HG02610 (cell line): ENCODE results near the gene HYLS1.
"Not testable (repeated sequence)": the region's sequence is repeated elsewhere in the genome, so short reads cannot be mapped to it uniquely, and the experiment has no call there.

ENCODE experiments used
- ATAC-seq: cut with Tn5 transposase; IDR thresholded peaks from one replicate; pipeline ENCODE4 v1.9.1; 2021; ENCODE audit warnings: mild to moderate bottlenecking, moderate library complexity; ENCODE audit not compliant: unreplicated experiment

HYLS1 gene

DNA sequence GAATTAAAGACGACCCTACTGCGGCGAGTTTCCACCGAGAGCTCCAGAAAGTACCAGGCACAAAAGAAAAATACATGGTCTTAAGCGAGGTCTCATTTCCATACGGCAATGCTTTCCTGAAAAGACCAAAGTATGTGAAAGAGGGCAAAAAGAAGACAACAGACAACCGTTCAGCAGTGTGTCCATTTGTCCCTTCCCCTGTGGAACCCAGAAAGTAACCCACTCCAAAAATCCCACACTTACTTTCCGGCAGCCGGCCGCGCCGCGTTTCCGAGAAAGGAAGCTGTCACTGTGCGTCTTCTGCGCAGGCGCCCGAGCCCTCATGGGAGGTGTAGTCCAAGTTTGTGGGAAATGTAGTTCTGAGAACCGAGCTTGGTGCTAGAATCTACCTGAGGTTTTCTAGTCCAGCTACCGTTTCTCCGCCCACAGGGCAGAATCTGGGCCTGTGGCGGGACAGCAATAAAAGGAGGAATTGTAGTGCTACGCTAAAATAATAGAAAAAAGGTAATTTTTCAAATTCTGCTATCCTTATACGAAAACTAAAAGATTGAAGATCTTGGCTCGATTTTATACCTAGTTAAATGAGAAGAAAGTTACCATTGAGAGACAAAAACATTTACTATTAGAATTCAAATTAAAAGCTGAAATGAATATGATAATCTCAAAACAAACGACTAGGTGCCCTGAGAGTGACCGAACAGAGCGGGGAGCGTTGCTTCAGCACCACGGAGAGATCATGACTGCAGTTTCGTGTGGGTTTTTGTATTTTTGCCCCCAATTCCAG lies 15.7 kb downstream of the HYLS1 start, which contains the start of gene PUS3:
PUS3 (minus strand) TSS at position 280 of the 784 bp plus-strand sequence. CDS start 6,922 bp downstream, outside the sequence.
- peak; percentile 94 for ATAC-seq

DNA sequence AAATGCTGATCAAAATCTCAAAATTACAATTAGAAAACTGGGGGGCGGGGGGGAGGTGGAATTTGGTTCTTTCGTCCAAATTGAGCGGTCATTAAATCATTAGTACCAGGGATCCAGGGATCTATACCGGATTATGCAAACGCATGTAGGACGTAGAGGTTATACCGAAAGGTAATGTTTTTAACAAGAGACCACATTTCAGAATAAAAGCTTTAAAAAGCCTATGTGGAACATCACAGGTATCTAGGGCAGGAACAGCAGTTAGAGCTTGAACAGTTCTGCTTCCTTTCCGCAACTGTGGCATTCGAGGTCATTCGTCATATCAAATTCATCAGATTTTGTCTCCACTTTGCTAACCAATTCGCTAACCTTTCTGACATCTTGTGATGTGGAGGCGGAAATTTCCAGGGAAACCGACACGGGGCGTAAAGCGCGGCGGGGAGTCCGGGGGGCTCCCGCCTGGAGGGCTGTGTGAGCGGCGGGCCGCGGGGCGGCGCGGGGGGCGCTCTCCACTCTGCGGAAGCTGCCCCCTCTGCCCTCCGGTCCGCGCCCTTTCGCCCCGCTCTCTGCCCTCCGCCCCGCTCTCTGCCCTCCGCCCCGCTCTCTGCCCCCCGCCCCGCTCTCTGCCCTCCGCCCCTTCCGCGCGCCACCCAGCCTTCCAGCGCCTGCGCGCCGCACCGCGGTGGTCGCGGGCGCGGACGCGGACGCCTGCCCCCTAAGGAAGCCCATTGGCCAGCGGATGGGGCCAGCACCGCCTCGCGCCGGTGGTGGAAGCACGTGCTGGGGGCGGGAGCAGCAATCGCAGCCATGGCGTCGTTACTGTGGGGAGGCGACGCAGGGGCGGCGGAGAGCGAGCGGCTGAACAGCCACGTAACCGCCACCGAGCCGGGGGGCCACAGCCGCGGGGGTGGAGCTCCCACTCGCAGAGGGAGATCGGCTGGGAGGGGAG lies 16.5 kb downstream of the HYLS1 start, which contains the start of gene DDX25:
DDX25 (plus strand) TSS at position 798 of the 949 bp plus-strand sequence; CDS start at position 808, 10 bp downstream.
- no peak for ATAC-seq

DNA sequence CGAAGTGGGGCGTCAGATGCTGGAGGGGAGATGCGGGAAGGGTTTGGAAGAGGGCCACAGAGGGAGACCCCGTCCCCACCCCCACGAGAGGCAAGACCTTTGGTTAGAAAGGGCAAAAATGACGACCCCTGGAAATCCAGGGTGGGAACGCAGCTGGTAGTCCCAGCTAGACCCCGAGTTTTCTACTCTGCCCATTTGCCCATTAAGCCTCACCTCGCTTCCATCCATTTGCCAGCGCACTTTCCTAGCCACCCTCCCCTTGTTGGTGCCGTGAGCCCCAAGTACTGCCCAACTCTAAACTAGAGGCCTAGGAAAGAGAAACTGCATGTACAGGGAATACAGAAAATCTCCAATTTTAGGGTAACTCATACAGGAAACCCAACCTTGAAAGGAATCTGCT lies 17.2 kb downstream of the HYLS1 start:
- ATAC-seq, result no peak

GRCh38 chr11:125910226-125910849 lies 22.9 kb downstream of the HYLS1 start:
- ATAC-seq, result no peak

DNA sequence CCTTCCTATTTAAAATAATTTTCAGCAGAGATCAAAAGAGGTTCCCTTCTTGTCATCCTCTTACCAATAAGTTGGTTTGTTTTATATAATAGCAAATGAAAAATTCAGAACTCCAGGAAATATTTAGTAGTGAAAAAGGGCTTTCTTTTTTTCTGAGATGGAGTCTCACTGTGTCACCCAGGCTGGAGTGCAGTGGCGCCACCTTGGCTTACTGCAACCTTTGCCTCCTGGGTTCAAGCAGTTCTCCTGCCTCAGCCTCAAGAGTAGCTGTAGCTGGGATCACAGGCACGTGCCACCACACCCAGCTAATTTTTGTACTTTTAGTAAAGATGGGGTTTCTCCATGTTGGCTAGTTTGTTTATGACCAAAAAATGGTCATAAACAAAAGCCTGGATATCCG lies 27.1 kb downstream of the HYLS1 start:
- ATAC-seq, result not testable (repeated sequence)

GRCh38 chr11:125916683-125917347 lies 29.3 kb downstream of the HYLS1 start:
- ATAC-seq, result no peak

DNA sequence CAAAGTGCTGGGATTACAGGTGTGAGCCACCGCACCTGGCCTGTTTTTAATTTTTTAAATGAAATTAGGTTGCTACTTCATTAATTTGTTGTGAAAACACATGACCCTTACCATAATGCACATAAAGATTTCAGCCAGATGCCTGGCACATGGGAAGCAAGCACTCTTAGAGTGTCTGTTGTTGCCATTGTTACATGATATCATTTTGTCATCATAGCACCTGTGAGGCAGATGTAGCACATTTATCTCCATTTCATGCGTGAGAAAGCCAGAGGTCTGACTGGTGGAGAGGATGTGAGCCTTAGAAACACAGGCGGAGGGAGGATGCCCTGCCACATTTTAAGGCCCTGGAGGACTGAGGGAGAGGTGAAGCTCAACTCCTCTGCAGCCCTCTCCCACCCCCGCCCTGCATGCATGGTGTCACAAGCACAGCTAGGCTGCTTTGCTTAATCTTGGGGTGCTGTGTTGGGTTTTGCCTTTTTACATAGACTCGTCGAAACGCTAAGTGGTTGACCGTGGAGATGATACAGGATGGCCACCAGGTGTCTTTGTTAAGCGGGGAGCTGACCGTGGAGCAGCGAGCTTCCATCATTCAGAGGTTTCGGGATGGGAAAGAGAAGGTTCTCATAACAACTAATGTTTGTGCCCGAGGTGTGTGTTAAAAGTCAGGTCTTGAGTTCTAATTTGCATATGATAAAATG lies 30.8 kb downstream of the HYLS1 start:
- no peak for ATAC-seq

DNA sequence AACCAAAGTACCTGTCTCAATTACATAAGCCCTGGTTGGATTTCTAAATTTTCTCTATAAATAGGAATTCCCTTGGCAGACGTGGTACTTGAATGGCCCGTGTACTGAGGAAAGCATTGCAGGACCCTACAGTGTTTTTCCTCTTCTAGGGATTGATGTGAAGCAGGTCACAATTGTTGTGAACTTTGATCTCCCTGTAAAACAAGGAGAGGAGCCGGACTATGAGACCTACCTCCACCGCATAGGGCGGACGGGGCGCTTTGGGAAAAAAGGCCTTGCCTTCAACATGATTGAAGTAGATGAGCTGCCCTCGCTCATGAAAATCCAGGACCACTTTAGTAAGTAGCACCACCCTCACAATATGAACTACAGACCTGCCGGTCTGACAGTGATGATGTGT lies 33.6 kb downstream of the HYLS1 start:
- ATAC-seq, result no peak

- no peak for ATAC-seq
Observed at GRCh38 chr11:125922156-125922555, 34.7 kb downstream of the HYLS1 start.

DNA sequence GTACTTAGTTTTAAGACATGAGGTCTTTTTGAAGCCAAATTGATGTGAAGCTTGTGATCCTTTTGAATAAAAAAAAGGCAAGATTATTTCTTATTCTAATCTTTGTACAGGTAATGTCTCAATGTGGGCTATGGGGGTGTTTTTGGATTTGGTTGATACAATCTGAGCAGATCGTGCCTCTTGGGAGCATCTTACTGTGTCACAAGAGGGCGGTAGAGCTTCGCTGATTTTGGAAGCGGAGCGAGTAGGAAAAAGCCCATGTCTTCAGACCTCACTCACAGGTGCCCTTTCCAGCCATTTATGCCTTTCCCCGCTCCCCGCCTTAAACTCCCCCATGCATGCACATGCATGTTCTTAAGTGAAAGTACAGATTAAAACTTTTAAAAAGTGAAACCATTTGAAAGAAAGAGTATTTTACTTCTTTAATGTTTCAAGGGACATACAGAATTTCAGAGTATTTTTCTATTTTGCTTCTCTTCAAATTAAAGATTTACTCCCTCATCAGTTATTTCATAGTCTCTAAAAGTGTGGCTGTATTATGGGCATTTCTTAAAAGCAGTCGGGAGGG lies 35.6 kb downstream of the HYLS1 start:
- ATAC-seq, result peak; percentile 64

DNA sequence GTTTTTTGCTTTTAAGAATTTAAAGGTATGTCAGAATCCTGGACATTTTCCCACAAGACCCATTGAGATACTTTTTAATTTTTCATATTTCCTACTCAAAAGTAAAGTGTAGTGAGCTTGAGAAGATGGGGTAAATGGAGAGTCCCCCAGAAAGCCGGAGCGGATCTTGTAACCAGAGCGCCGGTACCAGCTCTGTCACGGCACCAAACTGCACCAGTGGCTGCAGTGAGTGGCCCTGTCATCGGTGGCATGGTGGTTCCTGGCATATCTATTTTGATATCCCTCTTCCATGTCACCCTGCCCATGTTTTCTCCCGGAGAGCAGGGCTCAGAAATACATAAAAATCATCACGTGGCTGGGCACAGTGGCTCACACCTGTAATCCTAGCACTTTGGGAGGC lies 36.2 kb downstream of the HYLS1 start:
- ATAC-seq, result no peak

DNA sequence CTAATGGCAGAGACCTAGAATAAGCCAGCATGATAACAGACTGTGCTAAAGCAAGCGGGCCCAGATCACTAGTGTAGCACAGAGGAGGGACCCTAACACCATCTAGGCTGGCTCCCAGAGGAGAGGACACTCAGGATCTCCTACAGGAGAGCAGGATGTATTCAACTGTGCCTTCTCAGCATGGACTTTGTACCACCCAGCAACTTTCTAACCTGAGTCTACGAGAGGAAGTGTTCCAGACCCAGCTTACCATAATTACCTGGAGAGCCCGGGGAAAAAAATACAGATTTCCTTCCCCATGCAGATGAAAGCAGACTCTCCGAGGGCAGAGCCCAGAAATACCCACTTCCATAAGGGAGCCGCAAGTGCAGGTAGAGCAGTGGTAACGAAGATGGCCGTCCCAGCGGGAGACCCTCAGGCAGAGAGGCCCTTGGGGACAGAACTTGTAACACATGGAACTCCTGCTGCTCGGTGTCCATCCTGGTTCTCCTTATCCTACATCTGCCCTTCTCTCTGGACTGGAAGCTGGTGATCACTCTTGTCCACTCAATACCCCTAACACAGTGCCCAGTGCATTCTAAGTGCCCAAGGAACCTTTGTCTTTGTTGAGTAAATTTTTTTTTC lies 37.0 kb downstream of the HYLS1 start:
- ATAC-seq, result no peak

DNA sequence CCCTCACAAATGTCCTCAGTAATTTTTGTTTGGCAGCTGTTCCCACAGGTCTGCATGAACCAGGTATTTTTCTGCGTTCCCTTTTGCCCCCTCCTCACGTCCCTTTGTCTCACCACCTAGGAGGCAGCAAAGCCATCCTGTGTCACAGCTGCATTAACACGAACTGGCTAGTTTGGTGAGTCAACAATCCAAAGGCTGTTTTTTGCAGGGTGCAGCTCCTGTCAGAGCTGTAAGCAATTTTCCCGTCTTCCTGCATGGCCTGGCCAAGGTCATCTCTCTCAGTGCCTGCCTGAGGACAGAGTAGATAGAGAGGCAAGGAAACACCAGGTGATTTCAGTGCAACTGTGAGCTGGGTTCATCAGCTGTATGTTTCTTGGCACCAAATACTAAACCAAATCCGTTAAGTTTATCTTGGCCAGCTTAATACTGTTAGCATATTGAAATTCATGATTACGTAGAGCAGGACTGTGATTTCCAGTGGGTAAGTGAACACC lies 37.8 kb downstream of the HYLS1 start:
- no peak for ATAC-seq

DNA sequence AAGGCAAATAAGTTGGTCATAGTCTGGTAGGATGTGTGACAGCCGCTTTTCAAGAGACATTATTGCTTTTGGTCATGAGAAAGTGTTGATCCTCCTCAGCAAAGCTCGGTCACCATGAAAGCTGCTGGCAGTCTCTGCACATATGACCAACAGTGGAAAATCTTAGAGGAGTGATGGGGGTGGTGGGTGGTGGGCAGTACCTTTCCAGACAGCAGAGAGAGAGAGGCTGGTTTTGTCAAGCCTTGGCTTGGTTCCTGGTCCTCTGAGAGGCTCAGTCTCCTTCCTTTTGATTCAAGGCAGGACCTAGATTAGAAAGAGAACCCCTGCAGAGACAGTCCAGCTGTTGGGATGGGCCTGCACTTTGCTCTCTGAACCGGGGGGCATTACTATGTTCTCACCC lies 38.3 kb downstream of the HYLS1 start:
- ATAC-seq, result no peak

DNA sequence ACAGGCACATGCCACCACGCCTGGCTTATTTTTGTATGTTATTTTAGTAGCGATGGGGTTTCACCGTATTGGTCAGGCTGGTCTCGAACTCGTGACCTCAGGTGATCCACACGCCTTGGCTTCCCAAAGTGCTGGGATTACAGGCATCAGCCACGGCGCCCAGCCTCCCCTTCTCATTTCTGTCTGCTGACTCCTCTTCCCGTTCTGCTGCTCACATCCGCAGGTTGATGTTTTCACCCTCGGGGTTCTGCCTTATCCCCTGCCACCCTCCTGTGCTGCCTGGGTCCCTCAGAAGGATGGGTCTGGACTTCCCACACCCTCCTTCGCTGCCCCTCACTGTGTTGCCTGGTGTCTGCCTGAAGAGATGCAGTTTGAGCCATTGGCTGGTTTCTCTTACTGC lies 39.2 kb downstream of the HYLS1 start:
- ATAC-seq, result no peak

- no peak for ATAC-seq
Observed at GRCh38 chr11:125929445-125930075, 42.1 kb downstream of the HYLS1 start.

GRCh38 chr11:125930076-125930450 lies 42.6 kb downstream of the HYLS1 start:
- ATAC-seq, result no peak

DNA sequence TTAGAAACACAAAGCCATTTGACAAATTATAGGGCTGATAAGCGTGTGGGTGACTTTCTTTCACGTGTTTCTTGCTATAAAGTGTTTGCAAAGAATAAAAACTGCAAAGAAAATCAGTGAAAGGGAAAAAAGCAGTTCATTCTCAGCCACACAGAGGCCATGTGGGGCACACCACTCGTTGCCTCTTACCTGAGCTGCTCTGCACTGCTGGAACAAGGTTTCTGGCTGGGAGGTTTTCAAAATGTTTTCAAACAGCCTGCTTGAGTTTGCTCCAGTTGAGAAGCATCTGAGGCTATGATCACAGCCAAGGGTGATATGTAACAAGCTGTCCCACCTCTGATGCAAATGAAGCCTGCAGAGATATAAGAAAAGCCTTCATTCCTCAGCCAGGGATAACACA lies 43.6 kb downstream of the HYLS1 start:
- ATAC-seq, result no peak

DNA sequence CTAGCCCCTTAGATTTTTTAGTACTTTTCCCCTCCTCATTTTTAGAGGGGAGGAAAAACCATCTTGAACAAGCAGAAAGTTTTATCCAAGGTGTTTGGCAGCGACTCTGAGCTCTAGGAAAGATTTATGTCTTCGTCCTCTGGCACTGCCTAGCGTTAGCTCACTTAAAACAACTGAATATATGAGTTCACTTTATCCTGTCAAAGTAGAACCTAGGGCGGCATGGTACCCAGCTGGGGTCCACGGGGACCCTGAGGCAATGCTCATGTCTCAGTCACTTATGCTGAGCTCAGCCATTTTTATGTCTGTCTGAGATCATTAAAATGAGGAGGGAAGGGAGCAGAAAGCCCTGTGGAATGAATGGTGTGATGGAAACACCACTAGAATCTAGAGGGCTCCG lies 44.2 kb downstream of the HYLS1 start:
- no peak for ATAC-seq
